ENCODE measurements around the gene ARHGAP27.

The ARHGAP27 gene

GRCh38 chr17:45433159-45433535 lies 477 bp upstream of the ARHGAP27 start:
- DNase-seq (ENCODE audit: extremely low spot score, insufficient read length, low read depth) (no peak), FAIRE-seq (no peak)

- peak; percentile 79 for FAIRE-seq
- peak; percentile 82 for DNase-seq (ENCODE audit: extremely low spot score, insufficient read length, low read depth)
Measured at GRCh38 chr17:45431531-45432404, 902 bp downstream of the ARHGAP27 start.

GRCh38 chr17:45430738-45431530 lies 1.7 kb downstream of the ARHGAP27 start:
- peak; percentile 78 for FAIRE-seq

GRCh38 chr17:45430006-45430737 lies 2.5 kb downstream of the ARHGAP27 start:
- DNase-seq (ENCODE audit: extremely low spot score, insufficient read length, low read depth) (no peak), FAIRE-seq (no peak)

More at GRCh38 chr17:45430738-45431530, 1.7 kb downstream of the ARHGAP27 start:
- no peak for DNase-seq (ENCODE audit: extremely low spot score, insufficient read length, low read depth)

GRCh38 chr17:45429339-45430005 lies 3.2 kb downstream of the ARHGAP27 start:
- DNase-seq (ENCODE audit: extremely low spot score, insufficient read length, low read depth), result no peak

GRCh38 chr17:45428931-45429338 lies 3.7 kb downstream of the ARHGAP27 start:
- no peak for DNase-seq (ENCODE audit: extremely low spot score, insufficient read length, low read depth)
- FAIRE-seq, result no peak

More at GRCh38 chr17:45429339-45430005, 3.2 kb downstream of the ARHGAP27 start:
- no peak for FAIRE-seq

GRCh38 chr17:45428050-45428617 lies 4.5 kb downstream of the ARHGAP27 start:
- DNase-seq (ENCODE audit: extremely low spot score, insufficient read length, low read depth) (no peak), FAIRE-seq (peak; percentile 93)

GRCh38 chr17:45427181-45427835 lies 5.4 kb downstream of the ARHGAP27 start:
- no peak for DNase-seq (ENCODE audit: extremely low spot score, insufficient read length, low read depth)
- FAIRE-seq, result no peak

GRCh38 chr17:45426561-45426960 lies 6.1 kb downstream of the ARHGAP27 start:
- no peak for DNase-seq (ENCODE audit: extremely low spot score, insufficient read length, low read depth)
- no peak for FAIRE-seq

- DNase-seq (ENCODE audit: extremely low spot score, insufficient read length, low read depth), result no peak
- FAIRE-seq, result no peak
Measured at GRCh38 chr17:45425984-45426413, 6.7 kb downstream of the ARHGAP27 start.

GRCh38 chr17:45425125-45425983 lies 7.3 kb downstream of the ARHGAP27 start:
- DNase-seq (ENCODE audit: extremely low spot score, insufficient read length, low read depth) (no peak), FAIRE-seq (no peak)

GRCh38 chr17:45424769-45425124 lies 7.9 kb downstream of the ARHGAP27 start:
- DNase-seq (ENCODE audit: extremely low spot score, insufficient read length, low read depth) (no peak), FAIRE-seq (no peak)

- FAIRE-seq (no peak), DNase-seq (ENCODE audit: extremely low spot score, insufficient read length, low read depth) (no peak)
Measured at GRCh38 chr17:45423975-45424335, 8.7 kb downstream of the ARHGAP27 start.

- no peak for FAIRE-seq
Measured at GRCh38 chr17:45423304-45423974, 9.2 kb downstream of the ARHGAP27 start.

GRCh38 chr17:45414990-45415881 lies 17.4 kb downstream of the ARHGAP27 start:
- FAIRE-seq (no peak), DNase-seq (ENCODE audit: extremely low spot score, insufficient read length, low read depth) (no peak)

More at GRCh38 chr17:45423304-45423974, 9.2 kb downstream of the ARHGAP27 start:
- no peak for DNase-seq (ENCODE audit: extremely low spot score, insufficient read length, low read depth)

GRCh38 chr17:45413498-45413923 lies 19.2 kb downstream of the ARHGAP27 start:
- peak; percentile 79 for FAIRE-seq
- no peak for DNase-seq (ENCODE audit: extremely low spot score, insufficient read length, low read depth)

All from GM18507 (cell line).